PC-3 (cell line): Measurements from ENCODE around the gene MTFR1L. TPM values are rescaled to one million over a fixed set of nuclear protein-coding genes. Genes with fewer than 3 reads are reported as not detected.

Experiments
- ATAC-seq: fragments of 200-7000 bp; cut with Tn5 transposase; 2 replicates; pipeline ENCODE4 v1.9.1; 2020; ENCODE audit warnings: mild to moderate bottlenecking, moderate library complexity
- BruUV-seq: library from RNA; stranded (reverse); fragments of 400-500 nt; replicated peaks from 2 replicates; lab custom pipeline; 2021; lab: Mats Ljungman, UMichigan
- CTCF ChIA-PET: fragments of 300-600 bp; sonication (Branson Sonifier 250); formaldehyde crosslinking; loops from one replicate; lab custom pipeline; 2022; ENCODE audit warnings: antibody characterized with exemption; lab: Charles Lee
- POLR2A ChIA-PET: fragments of 300-600 bp; sonication (Branson Sonifier 250); formaldehyde crosslinking; loops from one replicate; lab custom pipeline; 2022; ENCODE audit warnings: antibody characterized with exemption; ENCODE audit not compliant: unreplicated experiment; lab: Charles Lee
- DNase-seq: peaks from one replicate; pipeline ENCODE4 v3.0.0-alpha.2; 2015
- H2AFZ ChIP-seq: fragments of 300-600 bp; sonication (generic); 2 replicates; pipeline ENCODE4 v1.6.0; 2016; ENCODE audit warnings: antibody characterized with exemption, low read length
- H3F3A ChIP-seq: fragments of 300-600 bp; sonication (generic); one replicate; pipeline ENCODE4 v1.6.0; 2017; ENCODE audit warnings: antibody characterized with exemption, low read length, control low read depth, mild to moderate bottlenecking; ENCODE audit not compliant: unreplicated experiment
- H3K27ac ChIP-seq: fragments of 300-600 bp; sonication (generic); 2 replicates; pipeline ENCODE4 v1.5.1; 2016; ENCODE audit warnings: mild to moderate bottlenecking, low read length
- H3K27me3 ChIP-seq: fragments of 300-600 bp; sonication (generic); 2 replicates; pipeline ENCODE4 v1.6.1; 2016; ENCODE audit warnings: low read length, mixed read lengths
- H3K36me3 ChIP-seq: fragments of 300-600 bp; sonication (generic); 2 replicates; pipeline ENCODE4 v1.6.1; 2016; ENCODE audit warnings: low read depth, mixed run types, low read length, mixed read lengths
- H3K4me1 ChIP-seq: fragments of 300-600 bp; sonication (generic); 2 replicates; pipeline ENCODE4 v1.5.1; 2016; ENCODE audit warnings: low read length; ENCODE audit not compliant: insufficient read depth
- H3K4me2 ChIP-seq: fragments of 300-600 bp; sonication (generic); 2 replicates; pipeline ENCODE4 v1.6.0; 2016; ENCODE audit warnings: low read length
- H3K4me3 ChIP-seq: fragments of 300-600 bp; sonication (generic); 2 replicates; pipeline ENCODE4 v1.5.1; 2016; ENCODE audit warnings: mild to moderate bottlenecking, low read length, mixed read lengths
- H3K79me2 ChIP-seq: fragments of 300-600 bp; sonication (generic); 2 replicates; pipeline ENCODE4 v1.6.1; 2017; ENCODE audit warnings: low read length, mixed read lengths
- H3K9ac ChIP-seq: fragments of 300-600 bp; sonication (generic); 2 replicates; pipeline ENCODE4 v1.6.0; 2016; ENCODE audit warnings: mild to moderate bottlenecking, low read length
- H3K9me2 ChIP-seq: fragments of 300-600 bp; sonication (generic); replicated peaks from 2 replicates; pipeline ENCODE4 v1.6.1; 2016; ENCODE audit warnings: mixed run types, low read length, mixed read lengths
- H3K9me3 ChIP-seq: fragments of 300-600 bp; sonication (generic); 2 replicates; pipeline ENCODE4 v1.6.1; 2016; ENCODE audit warnings: low read length, mixed read lengths
- H4K20me1 ChIP-seq: fragments of 300-600 bp; sonication (generic); 2 replicates; pipeline ENCODE4 v1.6.1; 2016; ENCODE audit warnings: low read length, mixed read lengths
- EZH2 ChIP-seq: fragments of 300-600 bp; sonication (generic); IDR thresholded peaks from one replicate; pipeline ENCODE4 v1.6.1; 2017; ENCODE audit warnings: antibody characterized with exemption, mild to moderate bottlenecking, low read length; ENCODE audit not compliant: unreplicated experiment
- EZH2phosphoT487 ChIP-seq: fragments of 300-600 bp; sonication (generic); IDR thresholded peaks from 2 replicates; pipeline ENCODE4 v1.6.1; 2018; ENCODE audit warnings: mild to moderate bottlenecking, antibody characterized with exemption, low read length, borderline replicate concordance
- intact Hi-C: fragments of 100-400 bp; cut with micrococcal nuclease; formaldehyde crosslinking; loops from 2 replicates; pipeline ENCODE4 v1.9.0; 2023
- total RNA-seq: library from RNA; depleted of rRNA; stranded (reverse); fragments of >200 nt; gene quantifications from 2 replicates; pipeline ENCODE4 v1.2.3, GENCODE V29; 2014
- TF ChIP-seq, protein P1 (sequence below): fragments of 300-600 bp; sonication (generic); conservative IDR thresholded peaks from 2 replicates; pipeline ENCODE4 v1.5.1; 2017; ENCODE audit warnings: antibody characterized with exemption, low read depth, mild to moderate bottlenecking, low read length

MTFR1L gene
- total RNA-seq, 1 experiment from 2014 or later: 35.6 TPM

DNA sequence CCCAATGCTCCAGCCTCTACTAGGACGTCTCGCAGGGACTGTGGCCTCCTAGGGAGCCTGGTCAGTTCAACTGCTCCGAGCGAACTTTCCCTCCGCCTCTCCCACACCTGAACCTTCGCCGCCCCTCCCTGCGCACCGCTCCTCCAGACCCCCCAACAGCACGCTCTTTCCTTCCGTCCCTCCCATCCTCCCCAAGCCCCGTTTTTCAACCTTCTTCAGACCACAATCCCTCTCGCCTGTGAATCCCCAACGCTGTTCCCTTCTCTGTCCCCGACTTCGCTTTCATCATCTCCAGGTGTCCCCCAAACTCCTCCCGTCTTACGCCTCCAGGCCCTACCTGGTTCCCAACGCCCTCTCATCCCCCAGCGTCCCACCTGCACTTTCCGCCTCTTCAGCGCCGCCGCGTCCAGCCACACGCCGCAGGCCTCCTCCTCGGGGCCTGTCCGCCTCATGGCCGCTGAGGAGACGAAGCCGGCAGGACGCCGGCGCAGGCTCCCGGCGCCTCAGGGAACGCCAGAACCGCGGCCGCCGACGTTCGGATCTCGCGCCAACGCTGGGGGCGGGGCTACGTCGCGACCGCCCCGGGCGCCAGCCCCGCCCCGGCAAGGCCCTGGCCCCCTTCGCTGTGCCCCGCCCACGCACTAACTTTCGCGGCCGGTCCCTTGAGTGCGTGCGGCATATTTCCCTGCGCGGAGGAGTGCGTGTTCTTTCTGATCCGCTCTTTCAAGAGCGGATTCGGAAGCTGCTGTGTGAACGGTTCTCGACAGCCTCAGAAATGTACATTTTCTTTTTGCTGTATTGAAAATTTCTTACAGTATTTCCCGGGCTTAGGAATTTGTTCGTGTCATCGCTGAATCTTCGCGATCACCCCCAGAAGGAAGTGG lies 39.4 kb downstream of the MTFR1L start, which contains the start of gene AUNIP:
Gene AUNIP, minus strand, starts transcription at position 552 of the 884 bp plus-strand sequence. Its CDS starts 100 bp downstream, at position 452.
- Histone ChIP-seq H3K36me3 (no peaks in the 10 kb centered on the region), H3K4me2 (peak within 1 kb of the TSS; percentile 85), H3K9me3 (no peaks in the 10 kb centered on the region), H3K79me2 (peaks cover 50% of the 10 kb centered on the region), H3K4me1 (0 out of 2 replicates have a peak, but pooled peaks cover 7% of the 10 kb centered on the region), H3F3A (no peaks in the 10 kb centered on the region), H3K27me3 (no peaks in the 10 kb centered on the region), H3K27ac (peak within 1 kb of the TSS; percentile 45), H4K20me1 (peaks cover 3% of the 10 kb centered on the region; the same call in 1 of the 2 replicates), H2AFZ (peak within 1 kb of the TSS; percentile 86), H3K9ac (peak within 1 kb of the TSS; percentile 89), H3K9me2 (no peaks in the 10 kb centered on the region), H3K4me3 (peak within 1 kb of the TSS; percentile 79)
- CTCF ChIA-PET: interaction anchor here (0.6 kb wide), 1 partner anchor 138 kb away, joined by 3 read pairs; the partner anchor contains the start of gene PAFAH2
- TSS peak; percentile 96 for BruUV-seq
- peak; percentile 84 for ATAC-seq
- DNase-seq: peak; percentile 93
- intact Hi-C loops: no loop called here
- TF ChIP-seq EZH2phosphoT487 (no peak), EZH2 (no peak)
- TF ChIP-seq, protein P1, sequence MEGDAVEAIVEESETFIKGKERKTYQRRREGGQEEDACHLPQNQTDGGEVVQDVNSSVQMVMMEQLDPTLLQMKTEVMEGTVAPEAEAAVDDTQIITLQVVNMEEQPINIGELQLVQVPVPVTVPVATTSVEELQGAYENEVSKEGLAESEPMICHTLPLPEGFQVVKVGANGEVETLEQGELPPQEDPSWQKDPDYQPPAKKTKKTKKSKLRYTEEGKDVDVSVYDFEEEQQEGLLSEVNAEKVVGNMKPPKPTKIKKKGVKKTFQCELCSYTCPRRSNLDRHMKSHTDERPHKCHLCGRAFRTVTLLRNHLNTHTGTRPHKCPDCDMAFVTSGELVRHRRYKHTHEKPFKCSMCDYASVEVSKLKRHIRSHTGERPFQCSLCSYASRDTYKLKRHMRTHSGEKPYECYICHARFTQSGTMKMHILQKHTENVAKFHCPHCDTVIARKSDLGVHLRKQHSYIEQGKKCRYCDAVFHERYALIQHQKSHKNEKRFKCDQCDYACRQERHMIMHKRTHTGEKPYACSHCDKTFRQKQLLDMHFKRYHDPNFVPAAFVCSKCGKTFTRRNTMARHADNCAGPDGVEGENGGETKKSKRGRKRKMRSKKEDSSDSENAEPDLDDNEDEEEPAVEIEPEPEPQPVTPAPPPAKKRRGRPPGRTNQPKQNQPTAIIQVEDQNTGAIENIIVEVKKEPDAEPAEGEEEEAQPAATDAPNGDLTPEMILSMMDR: no peak
- POLR2A ChIA-PET: interaction anchor here (0.7 kb wide), 1 partner anchor 339 kb away, joined by 3 read pairs; no protein-coding TSS in a partner anchor

DNA sequence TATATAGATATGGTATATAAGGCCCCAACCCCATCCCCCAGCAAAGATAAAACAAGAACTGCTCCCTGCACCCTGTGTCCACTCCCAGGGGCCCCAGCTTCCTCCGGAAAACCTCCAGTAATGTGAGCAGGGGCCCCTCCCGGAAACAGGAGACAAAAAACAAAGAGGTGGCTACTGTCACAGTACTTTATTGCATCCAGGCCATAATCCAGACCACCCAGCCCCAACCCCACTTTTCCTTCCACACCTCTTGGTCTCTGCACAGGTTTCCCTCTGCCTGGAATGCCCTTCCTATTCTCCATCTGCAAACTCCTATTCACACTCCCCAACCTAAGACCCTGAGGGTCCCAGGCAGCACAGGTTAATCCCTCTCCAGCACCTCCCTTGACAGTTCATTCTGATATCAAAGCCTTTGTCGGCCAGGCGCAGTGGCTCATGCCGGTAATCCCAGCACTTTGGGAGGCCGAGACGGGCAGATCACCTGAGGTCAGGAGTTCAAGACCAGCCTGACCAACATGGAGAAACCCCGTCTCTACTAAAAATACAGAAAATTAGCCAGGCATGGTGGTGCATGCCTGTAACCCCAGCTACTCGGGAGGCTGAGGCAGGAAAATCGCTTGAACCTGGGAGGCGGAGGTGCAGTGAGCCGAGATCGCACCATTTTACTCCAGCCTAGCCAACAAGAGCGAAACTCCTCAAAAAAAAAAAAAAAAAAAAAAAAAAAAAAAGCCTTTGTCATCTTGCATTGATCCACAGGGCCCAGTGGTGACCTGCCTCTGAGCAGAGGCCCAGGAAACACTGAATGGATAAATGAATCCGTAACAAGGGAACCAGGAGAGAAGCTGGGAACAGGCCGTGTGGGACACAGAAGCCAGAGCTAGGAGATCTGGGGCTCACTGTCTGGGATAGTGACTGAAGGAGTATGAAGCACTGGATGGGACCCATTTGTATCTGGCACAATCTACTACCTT lies 41.8 kb downstream of the MTFR1L start:
- no peaks in the 10 kb centered on the region for H4K20me1 ChIP-seq
- no peak overlapping the region for H3K4me2 ChIP-seq
- H3K79me2 ChIP-seq: peaks cover 25% of the 10 kb centered on the region
- no peak overlapping the region for H3K4me3 ChIP-seq
- TF ChIP-seq, protein P1: no peak
- no peak for TF ChIP-seq EZH2
- no peak for TF ChIP-seq EZH2phosphoT487
- H3K4me1 ChIP-seq: 0 out of 2 replicates have a peak, but pooled peaks cover 7% of the 10 kb centered on the region
- intact Hi-C loops: no loop called here
- CTCF ChIA-PET: no interaction called here
- H3K9me3 ChIP-seq: no peaks in the 10 kb centered on the region
- no peak overlapping the region for H3K9ac ChIP-seq
- no peak overlapping the region for H3K27ac ChIP-seq
- BruUV-seq: no TSS peak
- no peaks in the 10 kb centered on the region for H3K36me3 ChIP-seq
- no peak overlapping the region for H2AFZ ChIP-seq
- H3K27me3 ChIP-seq: no peaks in the 10 kb centered on the region
- DNase-seq (no peak), ATAC-seq (no peak)
- no peaks in the 10 kb centered on the region for H3F3A ChIP-seq
- POLR2A ChIA-PET: no interaction called here
- H3K9me2 ChIP-seq: no peaks in the 10 kb centered on the region
